HG03432 (cell line): ENCODE data around the gene APOBEC3G.
"Not testable (repeated sequence)": the region's sequence is repeated elsewhere in the genome, so short reads cannot be mapped to it uniquely, and the experiment has no call there.

Experiments used
- ATAC-seq: cut with Tn5 transposase; IDR thresholded peaks from one replicate; pipeline ENCODE4 v1.9.1; 2021; ENCODE audit warnings: mild to moderate bottlenecking, moderate library complexity; ENCODE audit not compliant: unreplicated experiment

The APOBEC3G gene

GRCh38 chr22:39077026-39077840, at the start of gene APOBEC3G:
TSS of gene APOBEC3G (plus strand) at chr22:39077275. CDS start at chr22:39077362, 87 bp downstream.
- ATAC-seq = peak; percentile 68

GRCh38 chr22:39027717-39028116, 49.4 kb upstream of the APOBEC3G start:
- ATAC-seq = no peak

GRCh38 chr22:39028281-39028680, 48.8 kb upstream of the APOBEC3G start:
- ATAC-seq = no peak

- ATAC-seq = no peak
Measured at GRCh38 chr22:39029227-39029626, 47.8 kb upstream of the APOBEC3G start.

GRCh38 chr22:39030705-39031104, 46.4 kb upstream of the APOBEC3G start:
- no peak for ATAC-seq

- not testable (repeated sequence) for ATAC-seq
Measured at GRCh38 chr22:39031434-39032295, 45.4 kb upstream of the APOBEC3G start.

GRCh38 chr22:39037071-39037470, 40.0 kb upstream of the APOBEC3G start:
- not testable (repeated sequence) for ATAC-seq

GRCh38 chr22:39039306-39040126, 37.6 kb upstream of the APOBEC3G start:
- no peak for ATAC-seq

- not testable (repeated sequence) for ATAC-seq
Measured at GRCh38 chr22:39040155-39040537, 36.9 kb upstream of the APOBEC3G start.

GRCh38 chr22:39040538-39041296, 36.4 kb upstream of the APOBEC3G start, which contains the start of gene APOBEC3F:
TSS of gene APOBEC3F (plus strand) at chr22:39040864. CDS start at chr22:39040961, 97 bp downstream.
- peak; percentile 92 for ATAC-seq

GRCh38 chr22:39041908-39042307, 35.2 kb upstream of the APOBEC3G start:
- ATAC-seq = no peak

- ATAC-seq = not testable (repeated sequence)
Measured at GRCh38 chr22:39043063-39043462, 34.0 kb upstream of the APOBEC3G start.

- ATAC-seq = not testable (repeated sequence)
Measured at GRCh38 chr22:39045136-39045535, 31.9 kb upstream of the APOBEC3G start.

GRCh38 chr22:39049486-39049885, 27.6 kb upstream of the APOBEC3G start:
- not testable (repeated sequence) for ATAC-seq

- ATAC-seq = not testable (repeated sequence)
Measured at GRCh38 chr22:39051844-39052495, 25.1 kb upstream of the APOBEC3G start.

- no peak for ATAC-seq
Measured at GRCh38 chr22:39055658-39056057, 21.4 kb upstream of the APOBEC3G start.

- not testable (repeated sequence) for ATAC-seq
Measured at GRCh38 chr22:39061290-39061689, 15.8 kb upstream of the APOBEC3G start.

- not testable (repeated sequence) for ATAC-seq
Measured at GRCh38 chr22:39061951-39062350, 15.1 kb upstream of the APOBEC3G start.

- ATAC-seq = not testable (repeated sequence)
Measured at GRCh38 chr22:39063904-39064303, 13.2 kb upstream of the APOBEC3G start.
